SK-MEL-5 (cell line): ENCODE results near the gene RBM39. TPM values are rescaled to one million over a fixed set of nuclear protein-coding genes. Genes with fewer than 3 reads are reported as not detected.
"Not testable (repeated sequence)": the region's sequence is repeated elsewhere in the genome, so short reads cannot be mapped to it uniquely, and the experiment has no call there.

Experiments used
- DNase-seq: peaks from one replicate; pipeline ENCODE4 v3.0.0-alpha.2; 2016; ENCODE audit warnings: low read depth, low spot score
- in situ Hi-C: cut with HindIII; loops from 2 replicates; pipeline ENCODE4 v1.10.0; 2016; ENCODE audit warnings: low sequenced_read_pairs, high pct_unique_total_duplicates, low pct_unique_long_range_greater_than_20kb
- total RNA-seq: library from RNA; depleted of rRNA; stranded (reverse); fragments of >200 nt; shearing (Covaris generic); gene quantifications from 2 replicates; pipeline ENCODE4 v1.2.3, GENCODE V29; 2014

Gene RBM39
- total RNA-seq, 1 experiment from 2014 or later = 303 TPM

DNA sequence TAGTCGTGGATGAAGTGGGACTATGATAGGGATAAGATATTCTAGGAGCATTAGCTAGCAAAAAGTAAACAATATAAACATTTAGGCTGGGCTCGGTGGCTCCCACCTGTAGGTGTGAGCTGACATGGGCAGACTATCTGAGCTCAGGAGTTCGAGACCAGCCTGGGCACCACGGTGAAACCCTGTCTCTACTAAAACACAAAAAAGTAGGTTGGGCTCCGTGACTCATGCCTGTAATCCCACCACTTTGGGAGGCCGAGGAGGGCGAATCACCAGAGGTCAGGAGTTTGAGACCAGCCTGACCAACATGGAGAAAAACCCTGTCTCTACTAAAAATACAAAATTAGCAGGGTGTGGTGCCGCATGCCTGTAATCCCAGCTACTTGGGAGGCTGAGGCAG is 23.7 kb downstream of the RBM39 start:
- in situ Hi-C loops, DNase-seq: not testable (repeated sequence)

DNA sequence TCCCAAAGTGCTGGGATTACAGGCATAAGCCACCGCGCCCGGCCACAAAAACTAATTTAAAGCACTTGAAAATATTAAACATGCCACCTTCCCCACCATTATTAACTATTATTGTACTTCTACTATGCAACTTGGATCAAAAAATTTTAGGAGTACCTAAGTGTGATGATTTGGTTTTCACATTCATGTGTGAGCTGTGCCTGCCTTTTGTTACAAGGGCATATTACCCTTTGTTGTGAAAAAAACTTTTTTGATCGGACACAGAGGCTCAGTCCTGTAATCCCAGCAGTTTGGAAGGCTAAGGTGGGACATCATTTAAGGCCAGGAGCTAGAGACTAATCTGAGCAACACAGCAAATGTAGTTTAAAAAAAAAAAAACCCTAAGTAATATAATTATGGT is 25.7 kb downstream of the RBM39 start:
- in situ Hi-C loops = no loop called here
- no peak for DNase-seq

DNA sequence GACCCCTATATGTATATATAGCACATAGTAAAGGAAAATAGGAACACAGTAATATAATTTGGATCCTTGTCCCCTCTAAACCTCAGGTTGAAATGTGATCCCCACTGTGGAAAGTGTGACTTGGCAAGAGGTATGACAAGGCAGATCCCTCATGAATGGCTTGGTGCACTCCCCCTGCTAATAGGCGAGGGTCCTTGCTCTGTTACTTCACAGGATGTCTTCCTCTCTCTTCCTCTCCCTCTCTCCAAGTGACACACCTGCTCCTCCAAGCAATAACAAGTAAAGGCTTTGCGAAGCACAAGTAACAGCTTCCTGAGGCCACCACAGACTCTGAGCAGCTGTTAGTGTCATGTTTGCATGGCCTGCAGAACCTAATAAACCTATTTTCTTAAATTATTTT is 26.4 kb downstream of the RBM39 start:
- DNase-seq = no peak
- in situ Hi-C loops = no loop called here

DNA sequence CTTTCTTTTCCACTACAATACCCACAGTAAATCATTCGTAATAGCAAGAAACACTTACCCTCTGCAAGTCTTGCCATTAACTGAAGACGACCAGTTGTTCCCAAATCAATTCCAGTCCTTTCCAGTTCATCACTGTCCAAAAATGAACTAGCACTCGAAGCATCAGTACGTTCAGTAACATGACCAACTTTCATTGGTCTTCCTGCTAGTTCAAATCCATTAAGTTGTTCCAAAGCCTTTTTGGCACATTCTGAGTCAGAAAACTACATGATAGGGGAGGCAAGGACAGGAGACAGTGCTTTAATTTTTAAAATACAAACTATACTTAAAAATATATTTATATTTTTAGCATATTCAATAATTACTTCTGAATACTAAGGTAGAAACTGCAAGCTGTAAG is 27.9 kb downstream of the RBM39 start:
- in situ Hi-C loops = no loop called here
- no peak for DNase-seq

DNA sequence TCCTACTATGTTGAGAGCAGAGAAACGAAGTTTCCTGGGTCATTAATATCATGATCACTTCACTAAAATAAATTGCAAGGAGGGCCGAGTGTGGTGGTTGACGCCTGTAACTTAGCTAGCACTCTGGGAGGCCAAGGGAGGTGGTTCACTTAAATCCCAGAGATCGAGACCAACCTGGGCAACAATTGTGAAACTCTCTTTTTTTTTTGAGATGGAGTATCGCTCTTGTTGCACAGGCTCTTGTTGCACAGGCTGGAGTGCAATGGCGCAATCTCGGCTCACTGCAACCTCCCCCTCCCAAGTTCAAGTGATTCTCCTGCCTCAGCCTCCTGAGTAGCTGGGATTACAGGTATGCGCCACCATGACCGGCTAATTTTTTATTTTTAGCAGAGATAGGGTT is 28.9 kb downstream of the RBM39 start:
- in situ Hi-C loops = not testable (repeated sequence)

DNA sequence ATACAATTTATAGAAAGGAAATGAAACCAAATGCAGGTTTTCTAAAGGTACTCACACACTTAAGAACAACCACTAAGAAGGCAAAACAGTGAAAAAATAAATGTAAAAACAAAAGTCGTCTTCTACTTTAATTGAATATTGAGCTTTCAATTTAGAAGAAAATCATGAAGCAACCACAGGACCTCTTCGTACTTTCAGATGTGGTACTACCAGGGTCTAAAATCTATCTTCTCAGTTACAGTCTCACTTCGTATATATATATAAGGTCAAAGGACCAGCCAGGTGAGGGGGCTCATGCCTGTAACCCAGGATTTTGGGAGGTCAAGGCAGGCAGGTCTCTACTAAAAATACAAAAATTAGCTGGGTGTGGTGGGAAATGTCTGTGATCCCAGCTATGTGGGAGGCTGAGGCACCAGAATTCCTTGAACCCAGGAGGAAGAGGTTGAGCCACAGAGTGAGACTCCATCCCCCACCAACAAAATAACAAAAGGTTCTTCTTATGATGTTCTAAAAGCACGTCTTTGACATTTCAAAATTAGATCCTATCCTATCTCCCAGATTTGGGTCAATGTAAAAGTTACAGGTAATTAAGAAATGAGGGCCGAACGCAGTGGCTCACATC is 30.4 kb downstream of the RBM39 start:
- in situ Hi-C loops = no loop called here
- no peak for DNase-seq

More for the DNA sequence above, 28.9 kb downstream of the RBM39 start:
- DNase-seq = not testable (repeated sequence)

DNA sequence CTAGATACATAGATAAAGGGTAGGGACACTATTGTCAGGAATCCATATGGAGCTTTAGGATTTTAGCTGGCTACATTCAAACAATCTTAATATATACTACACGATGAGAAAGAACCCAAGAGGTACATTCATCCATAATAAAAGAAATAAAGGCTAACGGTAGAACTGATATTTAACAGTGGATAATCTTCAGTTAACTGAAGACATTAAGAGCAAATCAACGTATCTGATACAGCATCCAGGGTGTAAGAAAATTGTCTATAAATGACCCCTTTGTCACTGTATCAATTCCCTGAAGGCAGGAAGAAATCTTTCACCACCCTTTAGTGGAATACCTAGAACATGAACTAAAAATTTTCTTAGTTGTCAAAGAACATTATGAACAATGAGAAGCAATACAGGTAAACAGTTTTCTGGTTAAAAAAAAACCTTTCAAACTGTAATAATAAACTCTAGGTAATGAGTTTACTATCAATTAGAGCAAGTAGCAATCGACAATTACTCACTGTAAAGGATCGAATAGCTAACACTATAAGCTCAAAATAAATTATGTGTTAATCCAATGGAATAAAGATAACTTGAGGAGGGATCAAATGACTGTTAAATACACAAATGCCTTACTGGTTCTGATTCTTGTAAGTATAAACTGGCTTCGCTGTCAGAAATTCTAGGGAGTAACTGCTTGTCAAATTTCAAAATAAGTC is 31.0 kb downstream of the RBM39 start:
- DNase-seq = no peak
- in situ Hi-C loops = no loop called here

DNA sequence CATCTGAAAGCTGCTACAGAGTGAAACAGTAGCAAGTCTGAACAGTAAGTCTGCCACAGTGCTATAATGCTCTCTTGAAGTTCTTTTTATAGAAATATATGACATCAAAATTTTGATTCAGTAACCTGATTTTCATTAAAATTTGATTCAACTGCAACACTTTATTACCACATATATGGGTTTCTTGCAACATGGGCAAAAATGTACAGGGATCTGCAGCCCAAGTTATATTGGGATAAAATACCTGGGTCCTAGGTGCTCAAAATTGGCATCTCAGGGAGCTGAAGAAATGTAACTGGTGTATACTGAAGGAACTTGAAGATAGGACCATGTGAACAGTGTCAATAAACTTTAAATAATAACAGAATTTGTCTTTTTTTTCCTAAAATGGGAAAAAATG is 32.0 kb downstream of the RBM39 start:
- in situ Hi-C loops = no loop called here
- no peak for DNase-seq

DNA sequence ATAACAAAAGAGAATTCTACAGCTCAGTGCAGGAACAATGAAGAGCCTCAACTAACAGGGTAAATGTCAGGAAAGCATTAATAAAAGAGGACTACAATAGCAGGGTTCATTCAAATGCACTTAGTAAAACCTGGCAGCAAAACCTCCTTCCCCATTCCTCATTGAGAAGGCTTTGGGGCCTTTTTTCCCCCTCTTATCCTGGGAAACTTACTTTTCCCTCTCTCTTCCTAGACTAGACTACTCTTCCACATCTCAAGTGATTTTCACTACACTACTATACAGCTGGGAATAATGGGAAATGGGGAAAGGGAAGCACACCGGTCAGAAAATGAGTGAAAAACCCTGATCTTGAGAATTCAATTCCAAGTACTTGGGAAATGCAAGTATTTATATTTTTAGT is 32.8 kb downstream of the RBM39 start:
- in situ Hi-C loops = no loop called here
- peak; percentile 30 for DNase-seq

DNA sequence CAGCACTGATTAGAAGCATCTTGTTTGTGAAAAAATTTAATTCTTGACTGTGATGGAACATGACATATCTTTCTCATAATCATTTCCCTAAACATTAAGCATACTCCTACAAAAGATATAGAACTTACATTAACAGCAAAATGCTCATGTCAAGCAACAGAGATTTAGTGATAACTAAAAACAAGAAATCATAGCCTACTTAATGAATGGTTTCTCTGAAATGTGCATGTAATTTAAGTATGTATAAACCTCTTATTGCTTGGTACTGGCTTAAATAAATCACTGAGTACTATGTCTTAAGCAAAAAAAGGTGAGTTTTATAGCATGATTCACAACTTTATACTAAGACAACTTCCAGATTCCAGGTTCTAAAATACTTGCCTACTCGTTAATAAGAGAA is 33.6 kb downstream of the RBM39 start:
- in situ Hi-C loops = no loop called here
- no peak for DNase-seq

DNA sequence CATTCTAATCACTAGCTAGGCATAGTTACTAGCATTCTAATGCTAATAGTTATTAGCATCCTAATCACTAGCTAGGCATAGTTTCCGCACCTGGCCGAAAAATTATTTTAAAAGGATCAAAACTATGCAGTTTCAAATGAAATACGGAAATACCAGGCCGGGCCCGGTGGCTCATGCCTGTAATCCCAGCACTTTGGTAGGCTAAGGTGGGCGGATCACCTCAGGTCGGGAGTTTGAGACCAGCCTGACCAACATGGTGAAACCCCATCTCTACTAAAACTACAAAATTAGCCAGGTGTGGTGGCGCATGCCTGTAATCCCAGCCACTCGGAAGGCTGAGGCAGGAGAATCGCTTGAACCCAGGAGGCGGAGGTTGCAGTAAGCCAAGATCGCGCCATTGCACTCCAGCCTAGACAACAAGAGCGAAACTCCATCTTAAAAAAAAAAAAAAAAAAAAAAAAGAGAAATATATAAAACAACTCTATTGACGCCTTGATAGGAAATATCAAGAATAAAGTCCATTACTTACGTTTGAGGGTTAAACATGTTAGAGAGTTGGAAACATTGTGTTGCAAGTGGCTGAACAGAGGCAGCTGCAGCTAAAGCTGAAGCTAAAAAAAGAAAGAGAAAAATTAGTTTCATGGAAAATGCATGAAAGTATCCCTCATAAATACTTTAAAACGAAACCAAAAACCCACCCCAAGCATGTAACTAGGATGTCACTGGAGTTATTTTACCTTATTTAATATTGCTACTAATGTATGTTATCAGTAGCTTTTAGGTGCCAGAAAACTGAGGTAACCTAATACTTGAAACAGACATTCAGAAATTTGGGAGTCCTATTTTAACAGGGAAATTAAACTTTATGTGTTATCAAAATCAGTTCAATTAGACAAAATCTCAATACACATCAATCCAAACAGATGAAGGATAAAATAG is 35.2 kb downstream of the RBM39 start:
- in situ Hi-C loops, DNase-seq: not testable (repeated sequence)

DNA sequence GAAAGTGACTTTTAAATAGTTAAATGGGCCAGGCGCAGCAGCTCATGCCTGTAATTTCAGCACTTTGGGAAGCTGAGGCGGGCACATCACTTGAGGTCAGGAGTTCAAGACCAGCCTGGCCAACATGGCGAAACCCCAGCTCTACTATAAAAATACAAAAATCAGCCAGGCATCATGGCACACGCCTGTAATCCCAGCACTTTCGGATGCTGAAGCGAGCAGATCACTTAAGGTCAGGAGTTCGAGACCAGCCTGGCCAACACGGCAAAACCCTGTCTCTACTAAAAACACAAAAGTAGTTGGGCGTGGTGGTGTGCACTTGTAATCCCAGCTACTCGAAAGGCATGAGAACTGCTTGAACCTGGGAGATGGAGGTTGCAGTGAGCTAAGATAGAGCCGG is 36.2 kb downstream of the RBM39 start:
- in situ Hi-C loops, DNase-seq: not testable (repeated sequence)

DNA sequence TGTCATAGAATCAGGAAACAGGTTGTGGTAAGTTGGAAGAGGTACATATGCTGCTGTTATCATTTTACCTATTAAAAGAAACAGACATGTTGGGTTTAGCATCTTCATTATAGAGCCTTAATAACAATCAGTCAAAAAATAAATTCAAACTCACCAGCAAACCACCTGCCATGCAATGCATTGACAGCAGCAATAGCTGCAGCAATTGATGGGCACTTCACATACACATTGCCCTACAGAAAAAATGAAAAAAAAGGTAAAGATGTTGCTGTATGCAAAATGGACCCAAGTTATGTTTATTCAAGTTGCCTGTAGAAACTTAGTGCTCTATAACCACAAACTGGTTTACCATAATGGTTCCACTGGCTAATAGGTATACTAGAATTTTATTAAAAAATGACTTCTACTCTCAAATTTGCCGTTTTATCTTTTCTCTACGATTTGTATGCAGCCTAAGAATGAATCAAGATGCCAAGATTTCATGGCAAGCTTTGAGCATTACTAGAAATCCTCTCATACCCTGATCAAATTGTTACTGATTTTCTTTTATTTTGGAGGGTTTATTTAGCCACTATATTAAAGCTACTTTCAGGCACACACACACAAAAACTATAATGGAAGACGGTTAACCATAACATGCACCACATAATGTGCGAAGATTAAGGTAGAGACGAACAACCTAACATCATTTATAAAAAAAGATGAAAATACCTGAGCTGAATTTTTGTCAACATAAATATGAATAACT is 37.4 kb downstream of the RBM39 start:
- in situ Hi-C loops = no loop called here
- no peak for DNase-seq

DNA sequence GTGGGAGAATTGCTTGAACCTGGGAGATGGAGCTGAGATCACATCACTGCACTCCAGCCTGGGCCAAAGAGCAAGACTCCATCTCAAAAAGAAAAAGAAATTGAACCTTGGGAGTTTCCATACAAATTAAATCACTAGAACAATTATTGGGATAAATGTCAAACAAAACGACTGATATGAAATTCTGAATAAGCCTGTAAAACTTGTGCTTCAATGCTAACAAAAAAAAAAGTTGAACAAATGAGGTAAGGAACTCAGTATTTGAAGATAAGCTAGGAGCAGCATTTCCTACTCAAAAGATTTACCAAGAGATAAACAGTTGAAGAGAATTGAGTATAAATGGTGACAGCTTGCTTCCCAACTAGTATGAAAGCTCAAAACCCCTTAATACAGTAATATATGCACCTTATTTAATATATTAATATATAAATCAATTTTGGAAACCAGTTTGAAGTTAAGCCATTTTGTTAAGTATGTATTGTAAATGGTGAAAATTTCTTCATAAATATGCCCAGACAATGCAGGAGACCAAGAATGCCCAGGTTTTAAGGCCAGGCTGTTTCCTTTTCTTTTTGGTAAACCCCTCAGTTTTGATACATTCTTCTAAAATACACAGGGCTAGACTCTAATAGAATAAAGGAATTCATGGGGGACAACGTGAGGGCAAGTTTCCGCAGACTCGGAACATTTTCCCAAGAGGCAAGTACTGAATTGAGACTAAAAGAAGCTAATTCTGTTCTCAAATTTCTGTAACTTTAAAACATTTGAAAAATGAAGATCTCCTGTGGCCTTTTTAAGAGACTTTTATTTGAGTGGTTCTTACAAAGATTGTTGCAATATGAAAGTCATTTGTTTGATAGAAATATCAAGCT is 39.0 kb downstream of the RBM39 start:
- in situ Hi-C loops = no loop called here
- DNase-seq = no peak

DNA sequence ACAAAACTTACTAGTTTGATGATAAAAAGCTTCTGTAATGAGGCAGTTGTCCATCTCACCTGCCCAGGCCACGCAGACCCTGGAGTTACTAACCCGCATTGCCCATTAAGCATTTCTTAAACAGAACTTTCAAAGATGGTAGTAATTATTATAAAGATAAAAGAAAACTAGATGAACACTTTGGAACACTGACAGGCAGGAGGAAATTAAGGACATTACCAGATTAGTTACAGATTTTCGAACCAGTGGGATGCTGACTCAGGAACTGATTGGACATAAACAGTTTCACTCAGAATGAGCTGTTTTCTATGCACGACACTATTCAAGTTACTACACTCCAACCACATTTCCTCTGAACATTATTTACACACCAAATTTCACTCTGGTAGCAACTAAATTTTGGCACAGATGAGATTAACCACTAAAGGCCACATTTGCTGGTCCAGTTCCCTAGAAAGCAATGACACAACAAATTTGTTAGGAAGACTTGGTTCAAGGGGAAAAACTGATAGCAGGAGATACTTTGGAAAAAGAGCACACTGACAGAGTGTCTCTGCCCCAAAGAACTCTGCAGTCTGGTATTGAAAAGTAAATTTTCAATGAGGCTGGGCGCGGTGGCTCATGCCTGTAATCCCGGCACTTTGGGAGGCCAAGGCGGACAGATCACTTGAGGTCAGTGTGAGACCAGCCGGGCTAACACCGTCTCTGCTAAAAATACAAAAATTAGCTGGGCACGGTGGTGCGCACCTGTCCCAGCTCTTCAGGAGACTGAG is 39.8 kb downstream of the RBM39 start:
- in situ Hi-C loops = no loop called here
- no peak for DNase-seq

DNA sequence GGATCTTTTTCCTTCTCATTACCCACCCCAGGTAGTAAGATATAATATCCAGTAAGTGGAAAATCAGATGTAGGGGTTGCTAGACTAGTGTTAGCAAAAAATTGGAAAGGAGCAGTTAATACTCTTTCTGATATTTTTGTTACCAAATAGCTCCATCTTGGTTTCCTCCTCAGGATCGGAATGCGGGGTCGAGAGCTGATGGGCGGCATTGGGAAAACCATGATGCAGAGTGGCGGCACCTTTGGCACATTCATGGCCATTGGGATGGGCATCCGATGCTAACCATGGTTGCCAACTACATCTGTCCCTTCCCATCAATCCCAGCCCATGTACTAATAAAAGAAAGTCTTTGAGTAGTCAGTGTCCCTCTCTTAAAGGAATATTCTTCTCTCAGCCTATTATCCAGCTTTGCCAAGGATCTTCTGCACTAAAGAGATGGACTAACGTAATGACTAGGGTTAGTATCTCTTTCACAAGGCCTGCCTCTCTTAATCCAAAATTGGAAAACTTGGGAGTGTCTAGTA is 41.4 kb downstream of the RBM39 start:
- in situ Hi-C loops = no loop called here
- peak; percentile 38 for DNase-seq
